Loucy (cell line): ENCODE data around the gene VPS37B.

Experiments
- EZH2phosphoT487 ChIP-seq: fragments of 200-600 bp; IDR thresholded peaks from 2 replicates; pipeline ENCODE4 v1.6.1; 2018; ENCODE audit warnings: antibody characterized with exemption, mild to moderate bottlenecking, moderate library complexity, borderline replicate concordance
- TF ChIP-seq, protein P1 (sequence below): fragments of 200-600 bp; sonication (generic); conservative IDR thresholded peaks from 2 replicates; pipeline ENCODE4 v1.5.1; 2014; ENCODE audit warnings: mild to moderate bottlenecking, antibody characterized with exemption, low read length

DNA sequence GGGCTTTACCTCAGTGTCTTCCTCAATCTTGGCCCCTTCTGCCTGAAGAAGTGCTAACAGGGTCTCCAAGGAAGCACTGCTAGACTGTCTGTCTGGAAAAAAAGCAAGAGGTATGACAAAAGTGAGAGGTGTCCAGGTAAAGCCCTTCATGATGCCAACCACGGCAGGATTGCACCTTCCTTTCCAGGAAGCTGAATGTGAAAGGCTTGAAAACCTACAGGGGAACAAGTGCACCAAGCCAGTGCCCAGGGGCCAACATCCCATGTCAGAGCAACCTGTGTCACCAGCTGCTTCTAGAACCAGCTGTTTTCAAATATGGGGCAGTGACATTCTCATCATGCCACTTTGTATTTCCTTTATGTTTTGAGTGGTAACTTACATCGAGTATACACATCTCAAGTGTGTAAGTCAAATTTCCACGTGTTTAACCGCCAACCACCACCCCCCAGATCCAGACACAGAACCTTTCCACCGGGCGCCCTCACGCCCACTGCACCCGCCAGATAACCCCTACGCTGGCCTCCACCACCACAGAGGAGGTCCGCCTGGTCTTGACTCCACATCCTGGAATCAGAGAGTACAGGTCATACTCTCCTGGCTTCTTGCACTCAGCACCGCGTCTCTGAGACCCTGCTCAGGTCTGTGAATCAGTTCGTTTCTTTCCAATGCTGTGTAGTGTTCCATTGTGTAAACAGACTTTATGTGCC is 27.3 kb downstream of the VPS37B start:
- TF ChIP-seq, protein P1, sequence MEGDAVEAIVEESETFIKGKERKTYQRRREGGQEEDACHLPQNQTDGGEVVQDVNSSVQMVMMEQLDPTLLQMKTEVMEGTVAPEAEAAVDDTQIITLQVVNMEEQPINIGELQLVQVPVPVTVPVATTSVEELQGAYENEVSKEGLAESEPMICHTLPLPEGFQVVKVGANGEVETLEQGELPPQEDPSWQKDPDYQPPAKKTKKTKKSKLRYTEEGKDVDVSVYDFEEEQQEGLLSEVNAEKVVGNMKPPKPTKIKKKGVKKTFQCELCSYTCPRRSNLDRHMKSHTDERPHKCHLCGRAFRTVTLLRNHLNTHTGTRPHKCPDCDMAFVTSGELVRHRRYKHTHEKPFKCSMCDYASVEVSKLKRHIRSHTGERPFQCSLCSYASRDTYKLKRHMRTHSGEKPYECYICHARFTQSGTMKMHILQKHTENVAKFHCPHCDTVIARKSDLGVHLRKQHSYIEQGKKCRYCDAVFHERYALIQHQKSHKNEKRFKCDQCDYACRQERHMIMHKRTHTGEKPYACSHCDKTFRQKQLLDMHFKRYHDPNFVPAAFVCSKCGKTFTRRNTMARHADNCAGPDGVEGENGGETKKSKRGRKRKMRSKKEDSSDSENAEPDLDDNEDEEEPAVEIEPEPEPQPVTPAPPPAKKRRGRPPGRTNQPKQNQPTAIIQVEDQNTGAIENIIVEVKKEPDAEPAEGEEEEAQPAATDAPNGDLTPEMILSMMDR = no peak
- no peak for TF ChIP-seq EZH2phosphoT487
